HG03565 (cell line): ENCODE results near the gene ASTL.
"Not testable (repeated sequence)": the region's sequence is repeated elsewhere in the genome, so short reads cannot be mapped to it uniquely, and the experiment has no call there.

ENCODE experiments used
- ATAC-seq: cut with Tn5 transposase; IDR thresholded peaks from one replicate; pipeline ENCODE4 v1.9.1; 2021; ENCODE audit warnings: mild to moderate bottlenecking, moderate library complexity; ENCODE audit not compliant: unreplicated experiment

Gene ASTL

GRCh38 chr2:96146153-96146880 is 8.0 kb upstream of the ASTL start:
- peak; percentile 16 for ATAC-seq

- ATAC-seq = no peak
Measured at GRCh38 chr2:96145848-96146152, 7.5 kb upstream of the ASTL start.

GRCh38 chr2:96145036-96145847 is 6.9 kb upstream of the ASTL start, which contains the start of gene DUSP2:
TSS of gene DUSP2 (minus strand) at chr2:96145440. CDS start at chr2:96145354, 86 bp downstream.
- ATAC-seq = peak; percentile 54

GRCh38 chr2:96144481-96145035 is 6.3 kb upstream of the ASTL start:
- ATAC-seq = no peak

GRCh38 chr2:96143848-96144480 is 5.7 kb upstream of the ASTL start:
- no peak for ATAC-seq

- ATAC-seq = no peak
Measured at GRCh38 chr2:96143231-96143847, 5.0 kb upstream of the ASTL start.

GRCh38 chr2:96142217-96143113 is 4.2 kb upstream of the ASTL start:
- no peak for ATAC-seq

GRCh38 chr2:96141624-96141967 is 3.3 kb upstream of the ASTL start:
- ATAC-seq = not testable (repeated sequence)

GRCh38 chr2:96140941-96141623 is 2.8 kb upstream of the ASTL start:
- no peak for ATAC-seq

- no peak for ATAC-seq
Measured at GRCh38 chr2:96139181-96139758, 968 bp upstream of the ASTL start.

- no peak for ATAC-seq
Measured at GRCh38 chr2:96137321-96138178, 752 bp downstream of the ASTL start.

GRCh38 chr2:96136129-96136720 is 2.1 kb downstream of the ASTL start:
- no peak for ATAC-seq

GRCh38 chr2:96135621-96136020 is 2.7 kb downstream of the ASTL start:
- no peak for ATAC-seq

GRCh38 chr2:96135171-96135570 is 3.1 kb downstream of the ASTL start:
- ATAC-seq = no peak

GRCh38 chr2:96134421-96134820 is 3.9 kb downstream of the ASTL start:
- ATAC-seq = no peak

- no peak for ATAC-seq
Measured at GRCh38 chr2:96131813-96132745, 6.2 kb downstream of the ASTL start.
